LNCaP clone FGC (cell line): ENCODE data around the gene SLC13A2.

Experiments used
- DNase-seq: peaks from one replicate; pipeline ENCODE4 v3.0.0-alpha.2; 2011; ENCODE audit warnings: low read depth
- H3K4me3 ChIP-seq: 2 replicates; pipeline ENCODE4 v1.5.1; 2011; ENCODE audit warnings: mild to moderate bottlenecking, low read depth, low read length, control low read depth
- TF ChIP-seq, protein P1 (sequence below): IDR thresholded peaks from 2 replicates; pipeline ENCODE4 v1.5.1; 2012; ENCODE audit warnings: mild to moderate bottlenecking; ENCODE audit not compliant: control insufficient read depth, insufficient read depth; ENCODE audit errors: extremely low read depth

SLC13A2 gene

GRCh38 chr17:28528327-28529012, 55.0 kb downstream of the SLC13A2 start:
- H3K4me3 ChIP-seq: no peak overlapping the region
- DNase-seq: no peak
- TF ChIP-seq, protein P1, sequence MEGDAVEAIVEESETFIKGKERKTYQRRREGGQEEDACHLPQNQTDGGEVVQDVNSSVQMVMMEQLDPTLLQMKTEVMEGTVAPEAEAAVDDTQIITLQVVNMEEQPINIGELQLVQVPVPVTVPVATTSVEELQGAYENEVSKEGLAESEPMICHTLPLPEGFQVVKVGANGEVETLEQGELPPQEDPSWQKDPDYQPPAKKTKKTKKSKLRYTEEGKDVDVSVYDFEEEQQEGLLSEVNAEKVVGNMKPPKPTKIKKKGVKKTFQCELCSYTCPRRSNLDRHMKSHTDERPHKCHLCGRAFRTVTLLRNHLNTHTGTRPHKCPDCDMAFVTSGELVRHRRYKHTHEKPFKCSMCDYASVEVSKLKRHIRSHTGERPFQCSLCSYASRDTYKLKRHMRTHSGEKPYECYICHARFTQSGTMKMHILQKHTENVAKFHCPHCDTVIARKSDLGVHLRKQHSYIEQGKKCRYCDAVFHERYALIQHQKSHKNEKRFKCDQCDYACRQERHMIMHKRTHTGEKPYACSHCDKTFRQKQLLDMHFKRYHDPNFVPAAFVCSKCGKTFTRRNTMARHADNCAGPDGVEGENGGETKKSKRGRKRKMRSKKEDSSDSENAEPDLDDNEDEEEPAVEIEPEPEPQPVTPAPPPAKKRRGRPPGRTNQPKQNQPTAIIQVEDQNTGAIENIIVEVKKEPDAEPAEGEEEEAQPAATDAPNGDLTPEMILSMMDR: no peak

DNA sequence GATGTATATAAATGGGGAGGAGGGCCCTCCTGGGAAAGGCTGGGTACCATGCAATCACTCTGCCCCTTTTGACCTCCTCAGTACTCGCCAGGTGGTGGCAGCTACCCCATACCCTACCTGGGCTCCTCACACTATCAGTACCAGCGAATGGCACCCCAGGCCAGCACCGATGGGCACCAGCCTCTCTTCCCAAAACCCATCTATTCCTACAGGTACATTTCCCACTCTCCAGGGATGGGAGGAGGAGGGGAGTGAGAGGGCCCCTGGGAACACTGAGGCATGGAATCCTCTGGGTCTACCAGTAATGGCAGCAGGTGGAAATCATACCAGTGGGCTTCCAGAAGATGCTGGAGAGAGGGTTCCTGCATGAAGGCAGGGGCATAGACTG, 55.6 kb downstream of the SLC13A2 start:
- TF ChIP-seq, protein P1: no peak
- DNase-seq: no peak
- no peak overlapping the region for H3K4me3 ChIP-seq

GRCh38 chr17:28530250-28530649, 56.8 kb downstream of the SLC13A2 start:
- TF ChIP-seq, protein P1: no peak
- no peak overlapping the region for H3K4me3 ChIP-seq
- no peak for DNase-seq

DNA sequence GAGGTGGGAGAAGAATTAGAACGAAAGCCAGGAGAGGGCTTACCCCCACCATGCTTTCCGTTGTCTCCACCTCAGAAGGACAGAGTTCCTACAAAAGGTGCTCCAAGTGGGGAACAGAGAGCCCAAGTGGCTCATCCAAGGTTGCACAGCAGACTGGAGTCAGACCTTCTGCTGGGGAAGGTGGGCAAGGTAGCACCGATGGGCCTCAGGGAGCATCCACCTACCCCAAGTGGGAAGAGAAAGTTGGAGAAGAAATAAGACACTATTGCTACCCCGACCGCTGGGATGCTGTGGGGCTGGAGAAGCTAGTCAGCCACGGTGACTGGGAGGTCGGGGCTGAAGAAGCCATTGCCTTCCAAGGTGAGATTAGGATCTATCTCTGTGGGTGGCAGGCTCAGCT, 57.5 kb downstream of the SLC13A2 start:
- DNase-seq: no peak
- TF ChIP-seq, protein P1: no peak
- H3K4me3 ChIP-seq: no peak overlapping the region

- H3K4me3 ChIP-seq: no peak overlapping the region
- no peak for DNase-seq
- TF ChIP-seq, protein P1: no peak
Measured at GRCh38 chr17:28532050-28532960, 58.9 kb downstream of the SLC13A2 start.

- H3K4me3 ChIP-seq: no peak overlapping the region
- no peak for DNase-seq
- TF ChIP-seq, protein P1: no peak
Measured at GRCh38 chr17:28533091-28533807, 59.8 kb downstream of the SLC13A2 start.
